HL-60/S4 treated with retinoic acid at 250 ng/mL for 4 days and 3 days (cell line): ENCODE results near the gene MEGF11.

ENCODE experiments used
- in situ Hi-C: fragments of 300-500 bp; cut with MboI; formaldehyde crosslinking; loops from 2 replicates; pipeline ENCODE4 v1.7.0; 2022; ENCODE audit warnings: low sequenced_read_pairs

MEGF11 gene

DNA sequence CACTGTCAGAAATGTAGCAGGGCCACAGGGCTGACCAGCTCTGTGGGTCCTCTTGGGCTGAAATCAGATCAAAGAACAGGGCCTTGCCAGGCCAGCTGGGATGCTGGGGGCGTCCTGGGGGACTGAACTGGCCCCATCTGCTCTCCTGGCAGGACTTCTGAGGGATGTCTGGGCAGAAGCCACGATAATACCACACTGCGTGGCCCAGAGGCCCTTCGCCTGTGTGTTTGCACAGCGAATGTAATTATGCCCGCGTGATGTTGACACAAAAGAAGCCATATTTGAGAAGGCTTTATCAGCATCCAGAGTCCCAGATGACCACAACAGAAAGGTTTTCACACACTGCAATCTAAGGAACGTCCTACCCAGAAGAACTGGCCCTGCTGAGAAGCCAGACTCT is 210.3 kb downstream of the MEGF11 start:
- in situ Hi-C loops, result no loop called here

- in situ Hi-C loops, result no loop called here
These were observed 210.9 kb downstream of the MEGF11 start for GRCh38 chr15:66042624-66043023.

- in situ Hi-C loops, result no loop called here
These were observed 212.3 kb downstream of the MEGF11 start for GRCh38 chr15:66041276-66041675.

GRCh38 chr15:66040211-66040892 is 213.2 kb downstream of the MEGF11 start:
- in situ Hi-C loops, result no loop called here

DNA sequence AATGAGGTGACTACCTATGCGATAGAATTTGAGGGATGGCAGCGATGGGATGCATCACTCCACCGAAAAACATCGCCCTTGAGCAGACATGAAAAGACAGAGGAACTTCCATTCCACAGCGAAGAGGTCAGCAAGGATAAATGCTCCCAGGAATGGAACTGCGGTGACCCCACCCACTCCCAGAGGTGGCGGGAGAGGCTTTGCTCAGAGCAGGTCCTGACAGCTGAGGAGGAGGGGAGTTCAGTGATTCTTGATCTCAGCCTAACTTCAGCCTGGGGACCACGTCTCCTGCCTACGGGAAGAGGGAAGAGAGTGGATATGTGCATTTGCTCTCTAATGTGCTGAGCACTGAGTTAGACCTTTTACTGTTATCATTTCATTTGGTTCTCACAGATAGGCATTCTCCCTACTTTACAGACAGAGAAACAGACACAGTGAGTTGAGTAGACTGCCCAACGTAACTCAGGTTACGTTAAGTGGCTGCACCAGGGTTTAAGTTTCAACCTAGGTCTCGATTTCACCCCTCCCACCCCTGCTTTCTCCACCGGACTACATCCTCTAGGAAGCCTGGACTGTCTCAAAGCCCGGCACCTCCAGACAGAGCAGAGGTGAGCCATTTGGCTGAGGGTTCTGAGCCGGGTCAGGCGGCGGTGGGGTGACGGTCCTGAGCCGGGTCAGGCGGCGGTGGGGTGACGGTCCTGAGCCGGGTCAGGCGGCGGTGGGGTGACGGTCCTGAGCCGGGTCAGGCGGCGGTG is 214.3 kb downstream of the MEGF11 start:
- in situ Hi-C loops, result no loop called here

DNA sequence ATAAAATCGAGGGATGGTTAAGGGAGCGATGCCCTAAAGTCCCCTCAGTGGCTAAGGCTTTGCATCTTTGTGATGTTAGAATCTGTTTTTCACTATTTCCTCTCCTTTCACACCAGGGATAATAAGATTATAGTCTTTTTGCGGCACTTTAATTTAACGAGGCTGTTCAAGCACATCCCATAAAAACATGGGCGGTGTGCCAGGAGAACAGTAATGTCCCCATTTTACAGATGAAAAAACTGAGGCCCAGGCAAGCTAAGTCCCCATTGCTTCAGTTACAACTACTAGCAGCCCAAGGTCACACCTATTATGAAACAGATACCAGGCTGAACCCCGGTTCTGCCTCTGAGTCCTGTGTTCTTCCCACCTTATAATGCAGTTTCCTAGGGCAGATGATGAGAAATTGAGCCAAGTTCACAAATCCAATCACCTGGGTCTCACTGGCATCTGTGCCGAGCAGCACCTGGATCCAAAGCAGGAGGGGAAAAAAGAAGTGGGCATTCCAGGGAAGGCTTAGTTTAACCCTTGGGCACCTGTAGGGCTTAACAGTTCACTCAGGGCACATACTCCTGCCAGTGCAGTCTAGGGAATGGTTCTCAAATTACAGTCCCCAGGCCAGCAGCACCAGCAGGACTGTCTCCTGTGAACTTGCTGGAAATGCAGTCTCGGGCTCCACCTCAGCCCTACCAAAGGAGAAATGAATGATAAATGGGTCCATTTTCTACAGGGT is 215.0 kb downstream of the MEGF11 start:
- in situ Hi-C loops, result no loop called here

GRCh38 chr15:66036859-66037258 is 216.7 kb downstream of the MEGF11 start:
- in situ Hi-C loops, result no loop called here

- in situ Hi-C loops, result no loop called here
These were observed 217.6 kb downstream of the MEGF11 start for GRCh38 chr15:66035901-66036300.

DNA sequence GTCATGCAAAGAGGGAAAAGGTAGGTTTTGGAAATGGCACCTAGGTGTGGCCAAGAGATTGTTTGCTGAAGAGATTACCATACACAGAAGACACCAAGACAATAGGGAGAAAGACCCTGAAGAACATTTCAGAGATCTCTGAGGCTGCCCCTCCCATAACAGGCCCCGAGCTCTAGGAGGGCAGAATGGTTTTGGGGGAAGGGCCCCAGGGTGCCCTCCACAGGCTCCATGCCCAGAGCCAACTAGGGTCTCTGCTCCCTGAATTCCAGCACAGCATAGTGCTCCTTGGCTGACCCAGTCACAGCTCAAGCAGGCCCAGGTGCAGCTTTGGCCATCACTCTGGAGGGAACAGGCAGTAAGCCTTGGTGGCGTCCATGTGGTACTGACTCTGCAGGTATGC is 220.4 kb downstream of the MEGF11 start:
- in situ Hi-C loops, result no loop called here

GRCh38 chr15:66032006-66032405 is 221.5 kb downstream of the MEGF11 start:
- in situ Hi-C loops, result no loop called here

DNA sequence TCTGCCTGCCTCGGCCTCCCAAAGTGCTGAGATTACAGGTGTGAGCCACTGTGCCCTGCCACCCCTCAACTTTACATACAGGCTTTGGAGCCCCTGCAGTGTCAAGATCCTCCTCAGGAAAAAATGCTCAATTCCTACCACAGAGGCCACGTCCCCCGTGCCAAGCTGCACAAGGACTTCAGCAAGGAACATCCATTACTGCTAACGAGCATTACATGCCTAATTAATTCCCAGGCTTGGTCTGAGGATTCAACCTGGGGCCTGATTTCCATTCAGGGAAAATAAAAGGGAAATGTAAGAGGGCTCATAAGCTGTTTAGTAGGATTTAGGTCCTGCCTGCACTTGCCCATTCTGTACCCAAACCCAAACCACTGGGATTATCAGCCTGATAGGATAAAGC is 222.9 kb downstream of the MEGF11 start:
- in situ Hi-C loops, result no loop called here

GRCh38 chr15:66029650-66030049 is 223.9 kb downstream of the MEGF11 start:
- in situ Hi-C loops, result no loop called here

DNA sequence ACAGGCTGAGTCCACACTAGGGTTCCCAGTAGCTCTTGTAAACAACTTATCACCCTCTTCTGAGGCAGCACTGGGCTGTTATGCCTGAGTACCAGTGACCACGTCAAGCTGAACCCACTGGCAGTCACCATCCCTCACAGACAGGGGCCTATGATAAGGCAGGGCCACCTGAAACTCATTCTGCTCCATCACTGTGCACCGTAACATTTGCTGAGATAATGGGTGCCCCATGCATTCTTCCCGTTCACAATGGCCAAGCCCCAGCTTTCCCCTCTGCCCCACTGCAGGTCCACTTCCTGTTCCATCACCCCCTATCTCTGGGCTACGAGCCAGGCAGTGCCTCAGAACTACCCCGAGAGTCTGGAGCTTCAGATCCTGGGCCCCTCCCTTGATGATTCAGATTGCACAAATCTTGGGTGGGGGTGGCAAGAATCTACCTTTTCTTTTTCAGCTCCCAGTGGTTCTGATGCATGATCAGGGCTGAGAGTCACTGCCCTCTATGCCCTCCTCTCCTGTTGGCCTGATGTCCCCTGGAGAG is 226.2 kb downstream of the MEGF11 start:
- in situ Hi-C loops, result no loop called here

- in situ Hi-C loops, result no loop called here
These were observed 227.6 kb downstream of the MEGF11 start for GRCh38 chr15:66025972-66026371.

DNA sequence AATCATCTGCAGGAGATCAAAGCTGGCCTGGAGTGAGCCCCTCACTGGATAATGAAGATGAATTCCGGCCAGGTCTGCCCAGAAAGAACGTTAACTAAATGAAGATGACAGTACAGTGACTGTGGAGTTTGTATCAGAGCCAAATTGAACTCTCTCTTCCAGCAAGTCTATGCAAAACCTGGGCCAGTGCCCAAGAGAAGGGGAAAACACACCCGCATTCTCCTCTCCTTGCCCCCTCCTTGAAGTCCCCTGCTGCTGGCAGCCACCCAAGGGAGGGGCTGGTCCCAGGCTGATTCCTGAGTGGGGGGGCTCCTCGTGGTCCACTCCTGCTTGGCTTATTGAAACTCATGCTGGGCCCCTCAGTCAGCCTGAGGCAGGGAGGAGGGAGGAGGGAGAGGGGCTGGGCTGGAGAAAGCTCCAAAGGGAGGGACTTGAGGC is 228.5 kb downstream of the MEGF11 start:
- in situ Hi-C loops, result no loop called here

DNA sequence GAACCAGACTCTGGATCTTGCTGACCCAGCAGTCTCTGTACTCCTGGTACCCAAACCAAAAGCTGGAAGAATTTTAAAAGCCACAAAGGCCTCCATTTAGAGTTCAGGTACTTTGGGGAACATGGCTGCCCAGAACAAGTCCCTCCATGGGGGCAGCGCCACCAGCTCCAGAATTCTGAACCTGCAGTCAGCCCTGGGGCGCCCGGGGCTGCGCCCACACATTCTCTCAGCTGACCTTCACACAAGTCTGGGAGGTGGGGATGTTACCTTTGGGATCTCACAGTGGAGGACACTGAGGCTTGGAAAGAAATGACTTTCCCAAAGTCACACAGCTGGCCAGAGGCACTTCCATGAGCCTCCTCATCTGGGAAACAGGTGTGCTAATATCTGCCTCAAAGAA is 229.4 kb downstream of the MEGF11 start:
- in situ Hi-C loops, result no loop called here

- in situ Hi-C loops, result no loop called here
These were observed 230.1 kb downstream of the MEGF11 start for GRCh38 chr15:66023311-66023972.

GRCh38 chr15:66022163-66022525 is 231.4 kb downstream of the MEGF11 start:
- in situ Hi-C loops, result no loop called here

DNA sequence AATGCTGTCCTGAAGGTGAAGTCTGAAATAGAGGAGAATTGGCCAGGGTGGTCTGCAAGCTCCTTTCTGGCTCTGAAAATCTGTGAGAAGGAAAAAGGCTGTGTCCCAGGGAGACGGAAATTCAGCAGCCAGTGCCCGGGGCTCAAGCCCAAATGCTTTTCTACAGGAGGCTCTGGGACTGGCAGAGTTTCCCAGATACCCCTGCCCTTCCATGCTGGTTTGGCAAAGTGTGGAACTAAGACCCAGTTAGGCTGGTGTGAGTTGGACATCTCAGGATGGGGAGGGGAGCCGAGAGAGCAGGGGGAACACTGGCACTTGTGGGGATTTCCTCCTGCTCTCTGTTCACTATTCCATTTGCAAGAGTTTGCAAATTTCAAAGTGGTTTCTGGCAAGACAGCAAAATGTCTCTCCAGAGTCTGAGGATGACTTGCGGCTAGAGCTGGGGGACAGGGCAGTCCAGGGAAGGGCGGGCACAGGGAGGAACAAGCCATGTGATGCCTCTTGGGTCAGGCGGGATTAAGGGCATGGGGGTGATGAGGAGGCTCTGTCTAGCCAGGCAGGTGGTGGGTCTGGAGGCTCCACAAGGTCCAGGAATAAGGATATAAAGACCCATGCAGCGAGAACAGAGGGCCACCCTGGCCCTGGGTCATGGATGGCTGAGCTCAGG is 231.9 kb downstream of the MEGF11 start:
- in situ Hi-C loops, result no loop called here

- in situ Hi-C loops, result no loop called here
These were observed 233.6 kb downstream of the MEGF11 start for GRCh38 chr15:66019826-66020398.
